GM18505 (cell line): ENCODE results near the gene GLRA1.
"Not testable (repeated sequence)": the region's sequence is repeated elsewhere in the genome, so short reads cannot be mapped to it uniquely, and the experiment has no call there.

Experiments
- ATAC-seq: cut with Tn5 transposase; IDR thresholded peaks from one replicate; pipeline ENCODE4 v1.9.1; 2021; ENCODE audit not compliant: unreplicated experiment
- POLR2A ChIP-seq: IDR thresholded peaks from 4 replicates; pipeline ENCODE4 v1.6.1; 2011; ENCODE audit warnings: borderline replicate concordance; ENCODE audit not compliant: insufficient read depth, insufficient read length; ENCODE audit errors: extremely low read depth

GLRA1 gene

DNA sequence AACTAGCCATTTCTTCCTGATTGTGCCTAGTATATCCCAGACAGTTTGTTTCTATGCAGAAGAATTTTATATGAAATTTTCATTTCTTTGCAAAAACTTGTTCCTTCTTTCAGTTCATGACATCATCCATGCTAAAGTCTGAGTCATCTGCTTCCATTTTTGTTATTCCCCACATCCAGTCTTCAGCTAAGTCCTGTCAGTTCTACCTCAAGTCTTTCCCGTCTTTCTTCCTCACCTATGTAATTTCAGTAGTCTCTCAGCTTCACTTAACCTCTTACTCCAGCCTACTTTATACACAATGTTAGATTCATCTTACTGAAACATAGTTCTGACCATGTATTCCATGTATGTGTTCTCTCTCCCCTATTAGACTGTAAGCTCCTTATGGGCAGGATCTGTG lies 113.8 kb downstream of the GLRA1 start:
- ATAC-seq = no peak
- TF ChIP-seq POLR2A = no peak

- ATAC-seq = peak; percentile 44
- TF ChIP-seq POLR2A = no peak
Measured at GRCh38 chr5:151810449-151810848, 114.2 kb downstream of the GLRA1 start.

DNA sequence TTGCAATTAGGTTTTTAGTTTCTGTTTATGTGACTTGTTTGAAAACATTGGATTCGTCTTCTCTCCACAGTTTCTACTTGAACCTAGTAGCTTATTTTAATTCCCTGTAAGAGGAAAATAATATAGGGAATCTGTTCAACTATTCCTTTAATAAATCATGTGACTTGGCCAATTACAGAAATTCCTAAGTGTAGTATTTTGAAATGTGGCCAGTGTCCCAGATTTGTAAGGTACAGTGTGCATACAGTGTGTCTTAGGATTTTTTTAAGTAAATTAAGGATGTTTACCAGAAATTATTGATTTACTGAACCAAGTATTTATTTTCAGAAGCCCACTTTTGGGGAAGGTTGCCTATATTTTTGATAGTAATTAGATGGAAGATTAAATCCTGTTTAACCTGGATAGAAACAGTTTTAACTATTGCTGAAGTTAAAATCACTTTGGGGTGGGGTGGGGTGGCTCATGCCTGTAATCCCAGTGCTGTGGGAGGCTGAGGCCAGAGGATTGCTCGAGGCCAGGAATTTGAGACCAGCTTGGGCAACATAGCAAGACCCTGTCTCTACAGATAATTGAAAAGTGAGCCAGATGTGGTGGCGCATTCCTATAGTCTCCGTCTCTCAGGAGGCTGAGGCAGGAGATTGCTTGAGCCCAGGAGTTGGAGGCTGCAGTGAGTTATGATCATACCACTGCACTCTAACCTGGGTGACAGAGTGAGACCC lies 116.0 kb downstream of the GLRA1 start:
- TF ChIP-seq POLR2A = no peak
- ATAC-seq = no peak

- TF ChIP-seq POLR2A = no peak
- no peak for ATAC-seq
Measured at GRCh38 chr5:151805414-151806223, 119.0 kb downstream of the GLRA1 start.

GRCh38 chr5:151800532-151800931 lies 124.1 kb downstream of the GLRA1 start:
- no peak for TF ChIP-seq POLR2A
- no peak for ATAC-seq

DNA sequence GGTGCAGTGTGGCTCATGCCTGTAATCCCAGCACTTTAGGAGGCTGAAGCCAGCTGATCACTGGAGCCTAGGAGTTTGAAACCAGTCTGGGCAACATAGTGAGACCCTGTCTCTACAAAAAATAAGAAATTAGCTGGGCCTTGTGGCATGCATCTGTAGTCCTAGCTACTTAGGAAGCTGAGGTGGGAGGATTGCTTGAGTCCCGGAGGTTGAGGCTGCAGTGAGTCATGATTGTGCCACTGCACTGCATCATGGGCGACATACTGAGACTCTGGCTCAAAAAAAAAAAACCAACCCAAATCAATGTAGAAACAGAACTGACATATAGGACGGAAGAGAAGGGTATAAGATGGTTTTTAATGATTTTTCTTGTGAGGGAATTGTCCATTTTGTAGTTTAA lies 125.2 kb downstream of the GLRA1 start:
- TF ChIP-seq POLR2A = no peak
- no peak for ATAC-seq

- TF ChIP-seq POLR2A = no peak
- ATAC-seq = no peak
Measured at GRCh38 chr5:151798674-151799073, 126.0 kb downstream of the GLRA1 start.

DNA sequence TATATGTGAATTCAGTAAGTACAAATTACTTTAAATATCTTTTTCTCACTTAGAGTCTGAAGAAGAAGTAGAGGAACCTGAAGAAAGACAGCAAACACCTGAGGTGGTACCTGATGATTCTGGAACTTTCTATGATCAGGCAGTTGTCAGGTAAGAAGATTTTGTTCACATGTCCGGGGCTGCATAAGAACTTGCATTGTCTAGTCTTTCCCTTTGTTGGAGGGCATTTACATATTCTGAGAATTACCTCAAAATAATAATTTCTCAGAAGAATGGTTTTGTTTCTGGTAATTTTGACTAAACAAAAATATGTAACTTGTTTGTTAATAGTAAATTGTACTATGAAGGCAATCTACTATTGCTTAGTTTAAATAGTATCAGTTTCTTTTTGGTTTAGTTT lies 129.2 kb downstream of the GLRA1 start:
- TF ChIP-seq POLR2A = no peak
- ATAC-seq = no peak

DNA sequence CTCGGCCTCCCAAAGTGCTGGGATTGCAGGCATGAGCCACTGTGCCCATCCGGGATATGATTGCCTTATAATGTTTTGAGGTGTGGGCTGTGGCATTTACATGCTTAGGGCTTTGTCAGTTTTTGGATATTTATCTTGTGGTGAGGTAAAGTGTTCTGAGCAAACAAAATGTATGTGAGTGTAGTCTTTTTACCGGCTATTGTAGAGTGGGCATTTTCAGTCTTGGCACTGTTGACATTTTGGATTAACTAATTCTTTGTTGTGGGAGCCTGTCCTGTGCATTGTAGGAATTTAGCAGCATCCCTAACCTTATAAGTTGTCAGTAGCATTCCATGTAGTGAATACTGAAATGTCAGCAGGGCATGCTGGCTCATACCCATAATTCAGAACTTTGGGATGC lies 131.3 kb downstream of the GLRA1 start:
- no peak for ATAC-seq
- TF ChIP-seq POLR2A = no peak

GRCh38 chr5:151787817-151788216 lies 136.8 kb downstream of the GLRA1 start:
- no peak for TF ChIP-seq POLR2A
- ATAC-seq = no peak

GRCh38 chr5:151786468-151786867 lies 138.2 kb downstream of the GLRA1 start:
- no peak for TF ChIP-seq POLR2A
- no peak for ATAC-seq

GRCh38 chr5:151784141-151784540 lies 140.5 kb downstream of the GLRA1 start:
- no peak for TF ChIP-seq POLR2A
- ATAC-seq = no peak

GRCh38 chr5:151783664-151784063 lies 141.0 kb downstream of the GLRA1 start:
- ATAC-seq = not testable (repeated sequence)

- ATAC-seq = no peak
- no peak for TF ChIP-seq POLR2A
Measured at GRCh38 chr5:151781201-151781600, 143.4 kb downstream of the GLRA1 start.
